GM18861 (cell line): ENCODE measurements around the gene PPIA.
"Not testable (repeated sequence)": the region's sequence is repeated elsewhere in the genome, so short reads cannot be mapped to it uniquely, and the experiment has no call there.

Experiments used
- ATAC-seq: cut with Tn5 transposase; IDR thresholded peaks from one replicate; pipeline ENCODE4 v1.9.1; 2021; ENCODE audit not compliant: unreplicated experiment

Gene PPIA

GRCh38 chr7:44784364-44784763 is 12.1 kb upstream of the PPIA start:
- no peak for ATAC-seq

GRCh38 chr7:44785218-44785617 is 11.3 kb upstream of the PPIA start:
- ATAC-seq = not testable (repeated sequence)

- ATAC-seq = no peak
Observed at GRCh38 chr7:44787041-44787440, 9.4 kb upstream of the PPIA start.

GRCh38 chr7:44787762-44788161 is 8.7 kb upstream of the PPIA start:
- ATAC-seq = no peak

GRCh38 chr7:44789990-44790389 is 6.5 kb upstream of the PPIA start:
- no peak for ATAC-seq

DNA sequence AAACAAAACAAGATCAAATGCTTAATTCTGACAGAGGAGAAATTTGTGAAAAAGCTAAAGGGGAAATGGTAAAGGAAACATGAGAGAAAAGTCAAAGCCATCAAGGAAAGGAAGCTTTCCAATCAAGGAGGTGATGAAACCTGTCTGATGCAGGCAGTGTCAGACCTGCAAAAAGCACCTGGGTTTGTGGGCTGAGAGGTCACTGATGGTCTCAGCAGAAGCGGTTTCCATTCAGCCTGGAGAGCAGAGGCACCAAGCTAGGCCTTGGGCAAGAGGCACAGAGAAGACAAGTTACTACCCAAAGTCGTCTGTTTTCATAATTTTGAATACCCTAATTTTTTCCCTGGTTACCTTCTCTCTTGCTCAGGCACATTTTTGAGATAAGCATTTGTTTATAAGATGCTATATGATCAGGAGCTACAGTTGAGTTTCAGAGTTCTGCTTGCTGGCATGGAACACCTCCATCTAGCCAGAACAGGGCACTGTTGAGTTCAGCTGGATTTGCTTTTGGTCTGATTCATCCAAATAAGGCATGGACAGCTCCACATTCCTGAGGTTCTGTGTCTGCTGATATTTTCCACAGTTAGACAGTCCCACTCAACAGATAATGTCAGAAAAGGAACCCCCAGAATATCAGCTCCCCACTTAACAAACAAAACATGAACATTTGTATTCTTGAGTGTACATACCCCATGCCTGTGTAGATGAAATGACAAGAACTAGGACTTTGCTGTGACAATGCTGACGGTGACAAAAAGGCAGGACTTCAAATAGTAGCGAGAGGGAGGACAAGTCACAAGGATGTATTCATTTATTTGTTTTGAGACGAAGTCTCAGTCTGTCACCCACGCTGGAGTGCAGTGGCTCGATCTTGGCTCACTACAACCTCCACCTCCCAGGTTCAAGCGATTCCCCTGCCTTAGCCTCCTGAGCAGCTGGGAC is 4.9 kb upstream of the PPIA start:
- ATAC-seq = no peak

- ATAC-seq = no peak
Observed at GRCh38 chr7:44793919-44794318, 2.6 kb upstream of the PPIA start.

- ATAC-seq = no peak
Observed at GRCh38 chr7:44794331-44794730, 2.1 kb upstream of the PPIA start.

DNA sequence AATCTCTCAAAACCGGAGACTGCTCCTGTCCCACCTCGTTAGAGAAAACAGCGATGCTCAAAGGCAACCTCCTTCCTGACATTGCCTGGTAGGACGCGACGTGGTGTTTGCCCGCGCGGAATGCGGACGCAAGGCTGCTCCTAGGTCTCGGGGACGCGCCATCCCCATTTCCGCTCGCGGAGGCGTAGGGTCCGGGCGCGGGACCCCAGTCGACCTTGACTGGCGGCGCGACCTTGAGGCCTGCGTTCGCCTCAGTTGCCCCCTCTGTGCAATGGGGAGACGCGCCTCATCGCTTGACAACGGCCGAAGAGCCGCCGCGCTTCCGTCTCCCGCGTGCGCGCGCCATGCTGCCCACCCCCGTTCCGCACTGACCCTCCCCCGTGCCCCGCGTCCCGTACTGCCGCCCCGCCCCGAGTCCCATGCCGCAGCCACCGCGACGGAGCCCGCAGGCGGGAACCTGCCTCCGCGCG is 412 bp upstream of the PPIA start:
- ATAC-seq = peak; percentile 5

DNA sequence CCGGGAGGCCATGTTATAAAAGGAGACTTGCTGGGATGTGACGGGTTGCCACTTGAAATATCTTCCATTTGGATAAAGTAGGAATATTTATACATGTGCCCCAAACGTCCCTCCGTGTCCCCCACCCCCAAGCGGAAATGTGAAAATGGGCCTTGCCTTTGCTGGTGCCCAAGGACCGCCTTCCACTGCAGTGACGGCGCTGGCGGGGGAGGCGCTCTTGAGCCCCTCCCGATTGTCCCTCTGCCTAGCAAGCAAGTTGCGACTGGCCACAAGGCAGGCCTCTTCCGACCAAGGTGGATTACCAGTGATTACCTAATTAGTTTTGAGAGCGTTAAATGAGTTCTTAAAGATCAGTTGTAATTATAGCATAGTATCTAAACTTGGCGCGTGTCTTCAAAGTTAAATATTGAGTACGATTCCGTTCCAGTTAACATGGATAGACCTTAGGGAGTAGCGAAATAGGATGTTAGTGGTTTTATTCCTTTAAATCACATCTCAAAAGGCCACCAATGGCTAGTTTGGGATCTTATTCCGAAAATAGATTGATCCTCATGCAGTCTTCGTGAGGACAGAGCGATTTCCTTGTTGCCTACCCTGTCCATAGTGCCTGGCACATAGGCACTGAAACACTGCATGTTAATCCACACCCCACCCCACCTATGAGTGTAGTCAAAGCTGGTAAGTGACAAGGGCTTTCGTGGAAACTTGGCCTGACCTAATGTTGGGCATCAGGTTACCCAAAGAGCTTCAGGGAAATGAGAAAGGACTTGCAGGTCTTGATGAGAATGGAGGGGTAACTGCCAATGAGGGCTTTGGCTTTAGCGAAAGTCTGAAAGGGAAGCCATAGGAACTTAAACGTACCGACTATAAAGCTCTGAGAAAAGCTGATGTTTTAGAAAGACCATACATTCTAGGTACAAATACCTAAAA is 1.1 kb downstream of the PPIA start:
- peak; percentile 48 for ATAC-seq

GRCh38 chr7:44798649-44799305 is 2.3 kb downstream of the PPIA start:
- no peak for ATAC-seq

- ATAC-seq = no peak
Observed at GRCh38 chr7:44799939-44800338, 3.5 kb downstream of the PPIA start.

GRCh38 chr7:44801890-44802289 is 5.4 kb downstream of the PPIA start:
- ATAC-seq = no peak

DNA sequence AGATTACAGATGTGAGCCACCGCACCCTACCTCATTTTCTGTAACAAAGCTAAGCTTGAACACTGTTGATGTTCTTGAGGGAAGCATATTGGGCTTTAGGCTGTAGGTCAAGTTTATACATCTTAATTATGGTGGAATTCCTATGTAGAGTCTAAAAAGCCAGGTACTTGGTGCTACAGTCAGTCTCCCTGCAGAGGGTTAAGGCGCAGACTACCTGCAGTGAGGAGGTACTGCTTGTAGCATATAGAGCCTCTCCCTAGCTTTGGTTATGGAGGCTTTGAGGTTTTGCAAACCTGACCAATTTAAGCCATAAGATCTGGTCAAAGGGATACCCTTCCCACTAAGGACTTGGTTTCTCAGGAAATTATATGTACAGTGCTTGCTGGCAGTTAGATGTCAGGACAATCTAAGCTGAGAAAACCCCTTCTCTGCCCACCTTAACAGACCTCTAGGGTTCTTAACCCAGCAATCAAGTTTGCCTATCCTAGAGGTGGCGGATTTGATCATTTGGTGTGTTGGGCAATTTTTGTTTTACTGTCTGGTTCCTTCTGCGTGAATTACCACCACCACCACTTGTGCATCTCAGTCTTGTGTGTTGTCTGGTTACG is 6.0 kb downstream of the PPIA start:
- ATAC-seq = no peak

GRCh38 chr7:44803828-44804519 is 7.5 kb downstream of the PPIA start:
- not testable (repeated sequence) for ATAC-seq

- no peak for ATAC-seq
Observed at GRCh38 chr7:44805950-44806349, 9.5 kb downstream of the PPIA start.

- ATAC-seq = no peak
Observed at GRCh38 chr7:44808914-44809393, 12.5 kb downstream of the PPIA start.

DNA sequence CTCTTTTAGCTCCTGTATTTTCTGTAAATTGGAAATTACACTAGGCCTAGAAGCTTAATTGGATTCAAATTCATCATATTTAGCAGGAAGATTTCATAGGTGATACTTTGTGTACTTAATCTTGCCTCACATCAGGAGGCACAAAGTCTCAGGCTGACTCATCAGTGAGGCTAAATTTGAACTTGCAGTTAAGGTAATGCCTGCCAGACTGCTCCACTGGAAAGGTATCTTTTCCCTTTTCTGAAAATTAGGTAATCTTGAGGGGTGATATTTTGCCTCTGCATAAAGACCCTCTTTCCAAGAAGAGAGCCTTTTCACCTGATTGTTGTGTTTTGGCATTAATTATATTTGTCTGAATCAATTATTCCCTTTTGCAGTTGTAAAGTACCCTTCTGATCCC is 14.6 kb downstream of the PPIA start:
- ATAC-seq = no peak

GRCh38 chr7:44811571-44811970 is 15.1 kb downstream of the PPIA start:
- no peak for ATAC-seq

GRCh38 chr7:44814919-44815318 is 18.4 kb downstream of the PPIA start:
- ATAC-seq = no peak
